SKM-1 (cell line): Measurements from ENCODE around the gene IFIT1.
"Not testable (repeated sequence)": the region's sequence is repeated elsewhere in the genome, so short reads cannot be mapped to it uniquely, and the experiment has no call there.

Experiments
- DNase-seq: peaks from one replicate; lab custom pipeline; 2025; ENCODE audit not compliant: unreplicated experiment; lab: John Stamatoyannopoulos, UW

The IFIT1 gene

GRCh38 chr10:89363729-89364442, 28.5 kb upstream of the IFIT1 start:
- DNase-seq: no peak

GRCh38 chr10:89364531-89364930, 27.9 kb upstream of the IFIT1 start:
- DNase-seq: no peak

GRCh38 chr10:89367529-89367928, 24.9 kb upstream of the IFIT1 start:
- DNase-seq: no peak

- DNase-seq: no peak
Measured at GRCh38 chr10:89368129-89368528, 24.3 kb upstream of the IFIT1 start.

GRCh38 chr10:89369156-89370105, 23.0 kb upstream of the IFIT1 start:
- DNase-seq: no peak

- no peak for DNase-seq
Measured at GRCh38 chr10:89371079-89371478, 21.3 kb upstream of the IFIT1 start.

- DNase-seq: no peak
Measured at GRCh38 chr10:89371987-89372386, 20.4 kb upstream of the IFIT1 start.

- DNase-seq: no peak
Measured at GRCh38 chr10:89373916-89374711, 18.3 kb upstream of the IFIT1 start.

- DNase-seq: no peak
Measured at GRCh38 chr10:89374713-89375141, 17.7 kb upstream of the IFIT1 start.

- no peak for DNase-seq
Measured at GRCh38 chr10:89377705-89378637, 14.5 kb upstream of the IFIT1 start, which contains the start of gene IFIT1B. Gene IFIT1B (plus strand): TSS chr10:89378056. CDS start chr10:89378136, 80 bp downstream.

GRCh38 chr10:89379103-89379502, 13.3 kb upstream of the IFIT1 start:
- no peak for DNase-seq

- DNase-seq: no peak
Measured at GRCh38 chr10:89382757-89383156, 9.7 kb upstream of the IFIT1 start.

GRCh38 chr10:89384474-89385340, 7.7 kb upstream of the IFIT1 start:
- peak; percentile 78 for DNase-seq

GRCh38 chr10:89388806-89389205, 3.6 kb upstream of the IFIT1 start:
- no peak for DNase-seq

- DNase-seq: no peak
Measured at GRCh38 chr10:89389254-89389653, 3.2 kb upstream of the IFIT1 start.

GRCh38 chr10:89390476-89391225, 1.8 kb upstream of the IFIT1 start:
- no peak for DNase-seq

GRCh38 chr10:89391226-89391576, 1.2 kb upstream of the IFIT1 start:
- not testable (repeated sequence) for DNase-seq

- DNase-seq: peak; percentile 21
Measured at GRCh38 chr10:89392974-89393373, 551 bp downstream of the IFIT1 start.
